ENCODE results near the gene FRMD1. TPM values are rescaled to one million over a fixed set of nuclear protein-coding genes. Genes with fewer than 3 reads are reported as not detected.

The FRMD1 gene
- total and polyA plus RNA-seq, 2 donors (not counting 1 experiment from before 2014, with no cell fraction given): not detected

- H3K9me3 Mint-ChIP-seq (ENCODE audit: insufficient read depth): no peaks in the 10 kb centered on the region
- no peak for ATAC-seq (ENCODE audit: low read depth)
- no peak for TF ChIP-seq EZH2 (IDR thresholded peaks at IDR 0.05; ENCODE audit: borderline replicate concordance, insufficient read depth, low read depth, low read length, poor library complexity, severe bottlenecking)
- TF ChIP-seq CTCF (IDR thresholded peaks at IDR 0.05): no peak
Measured at GRCh38 chr6:168073937-168074730, 4.9 kb downstream of the FRMD1 start.

GRCh38 chr6:168072730-168073129 lies 6.3 kb downstream of the FRMD1 start:
- no peak overlapping the region for H3K27ac Mint-ChIP-seq
- Histone ChIP-seq H3K4me2 (replicated peaks; ENCODE audit: low read depth, low read length, poor library complexity, severe bottlenecking) (no peak overlapping the region), H2AFZ (ENCODE audit: insufficient read depth, low read depth, low read length, poor library complexity, severe bottlenecking) (no peak overlapping the region), H4K20me1 (ENCODE audit: control insufficient read depth, insufficient read depth, low read length, poor library complexity, severe bottlenecking) (no peaks in the 10 kb centered on the region), H3K4me3 (ENCODE audit: control extremely low read depth in 1 of 5, extremely low read depth in 1 of 5, insufficient read depth in 1 of 5, low read depth in 2 of 5, low read length in 4 of 5) (no peak overlapping the region), H3K27me3 (replicated peaks in 1 of 4; ENCODE audit: control extremely low read depth in 1 of 4, control insufficient read depth in 3 of 4, insufficient read depth in 4 of 4, low read length in 3 of 4) (no peaks in the 10 kb centered on the region), H3K79me2 (ENCODE audit: control insufficient read depth, insufficient read depth, low read length) (no peaks in the 10 kb centered on the region), H3K27ac (ENCODE audit: low read length in 2 of 2) (no peak overlapping the region), H3K4me1 (ENCODE audit: control insufficient read depth in 2 of 2, insufficient read depth in 2 of 2, low read length in 2 of 2) (no peaks in the 10 kb centered on the region), H3K36me3 (replicated peaks in 1 of 2; ENCODE audit: control extremely low read depth in 1 of 2, control insufficient read depth in 1 of 2, extremely low read depth in 1 of 2, insufficient read depth in 2 of 2, low read length in 1 of 2) (no peaks in the 10 kb centered on the region), H3K9ac (ENCODE audit: low read length) (no peak overlapping the region), H3K9me3 (ENCODE audit: control extremely low read depth in 1 of 3, control insufficient read depth in 2 of 3, insufficient read depth in 1 of 3, low read length in 2 of 3) (peaks cover 0 to 35% (median 0%) of the 10 kb centered on the region in 3 donors)
- no peak overlapping the region for H3K4me3 Mint-ChIP-seq
- intact Hi-C loops (cut with micrococcal nuclease): no loop called here
- CTCF ChIA-PET: no interaction called here
- no peak for ATAC-seq (ENCODE audit: low read depth)
- 77% methylated on average over 3 of the region's 4 CpGs for WGBS (ENCODE audit: insufficient coverage)
- TF ChIP-seq EZH2 (IDR thresholded peaks at IDR 0.05; ENCODE audit: borderline replicate concordance, insufficient read depth, low read depth, low read length, poor library complexity, severe bottlenecking): no peak
- no peak for TF ChIP-seq CTCF (IDR thresholded peaks at IDR 0.05)
- no peaks in the 10 kb centered on the region for H3K9me3 Mint-ChIP-seq (ENCODE audit: insufficient read depth)
- no peak for DNase-seq
- H3K27me3 Mint-ChIP-seq: no peaks in the 10 kb centered on the region
- POLR2A ChIA-PET: no interaction called here
- no peaks in the 10 kb centered on the region for H3K4me1 Mint-ChIP-seq

More at GRCh38 chr6:168073937-168074730, 4.9 kb downstream of the FRMD1 start:
- no peak overlapping the region for H2AFZ ChIP-seq (ENCODE audit: insufficient read depth, low read depth, low read length, poor library complexity, severe bottlenecking)
- no peaks in the 10 kb centered on the region for H3K79me2 ChIP-seq (ENCODE audit: control insufficient read depth, insufficient read depth, low read length)
- H3K4me1 ChIP-seq (ENCODE audit: control insufficient read depth in 2 of 2, insufficient read depth in 2 of 2, low read length in 2 of 2): no peaks in the 10 kb centered on the region
- H3K4me2 ChIP-seq (replicated peaks; ENCODE audit: low read depth, low read length, poor library complexity, severe bottlenecking): no peak overlapping the region
- intact Hi-C loops (cut with micrococcal nuclease): no loop called here
- H3K36me3 ChIP-seq (replicated peaks in 1 of 2; ENCODE audit: control extremely low read depth in 1 of 2, control insufficient read depth in 1 of 2, extremely low read depth in 1 of 2, insufficient read depth in 2 of 2, low read length in 1 of 2): no peaks in the 10 kb centered on the region
- no peak overlapping the region for H3K9ac ChIP-seq (ENCODE audit: low read length)
- H3K27me3 ChIP-seq (replicated peaks in 1 of 4; ENCODE audit: control extremely low read depth in 1 of 4, control insufficient read depth in 3 of 4, insufficient read depth in 4 of 4, low read length in 3 of 4): no peaks in the 10 kb centered on the region
- no peak for DNase-seq
- no peaks in the 10 kb centered on the region for H3K27me3 Mint-ChIP-seq
- no peak overlapping the region for H3K27ac Mint-ChIP-seq
- H3K4me3 Mint-ChIP-seq: no peak overlapping the region
- 90% methylated on average over 11 of the region's 13 CpGs for WGBS (ENCODE audit: insufficient coverage)
- H3K27ac ChIP-seq (ENCODE audit: low read length in 2 of 2): no peak overlapping the region
- H3K9me3 ChIP-seq (ENCODE audit: control extremely low read depth in 1 of 3, control insufficient read depth in 2 of 3, insufficient read depth in 1 of 3, low read length in 2 of 3): peaks cover 0 to 38% (median 0%) of the 10 kb centered on the region in 3 donors
- no peaks in the 10 kb centered on the region for H3K4me1 Mint-ChIP-seq
- H3K4me3 ChIP-seq (ENCODE audit: control extremely low read depth in 1 of 5, extremely low read depth in 1 of 5, insufficient read depth in 1 of 5, low read depth in 2 of 5, low read length in 4 of 5): no peak overlapping the region
- ChIA-PET POLR2A (no interaction called here), CTCF (no interaction called here)
- no peaks in the 10 kb centered on the region for H4K20me1 ChIP-seq (ENCODE audit: control insufficient read depth, insufficient read depth, low read length, poor library complexity, severe bottlenecking)
